ENCODE results near the gene DLG1.

DLG1 gene

GRCh38 chr3:197026481-197026866, 271.9 kb downstream of the DLG1 start:
- no peak for DNase-seq

- DNase-seq: no peak
These were observed 272.5 kb downstream of the DLG1 start for GRCh38 chr3:197025736-197026480.

GRCh38 chr3:197024881-197025735, 273.3 kb downstream of the DLG1 start:
- DNase-seq: no peak

- no peak for DNase-seq
These were observed 274.3 kb downstream of the DLG1 start for GRCh38 chr3:197023998-197024651.

GRCh38 chr3:197023241-197023997, 275.0 kb downstream of the DLG1 start:
- peak; percentile 50 to 53 for DNase-seq

- DNase-seq: no peak
These were observed 275.8 kb downstream of the DLG1 start for GRCh38 chr3:197022405-197023231.

- DNase-seq: no peak
These were observed 276.5 kb downstream of the DLG1 start for GRCh38 chr3:197021729-197022404.

- no peak for DNase-seq
These were observed 277.2 kb downstream of the DLG1 start for GRCh38 chr3:197021231-197021630.

GRCh38 chr3:197019535-197019934, 278.9 kb downstream of the DLG1 start:
- DNase-seq: no peak

- DNase-seq: no peak
These were observed 279.4 kb downstream of the DLG1 start for GRCh38 chr3:197019021-197019420.

GRCh38 chr3:197017003-197017402, 281.4 kb downstream of the DLG1 start:
- DNase-seq: no peak

- no peak for DNase-seq
These were observed 282.3 kb downstream of the DLG1 start for GRCh38 chr3:197015790-197016736.

GRCh38 chr3:197014942-197015575, 283.4 kb downstream of the DLG1 start:
- no peak for DNase-seq

- no peak for DNase-seq
These were observed 284.4 kb downstream of the DLG1 start for GRCh38 chr3:197014024-197014423.

GRCh38 chr3:197012540-197012883, 285.9 kb downstream of the DLG1 start:
- DNase-seq: no peak

- DNase-seq: no peak
These were observed 286.5 kb downstream of the DLG1 start for GRCh38 chr3:197011780-197012539.

- peak in 1 of 2 experiments; percentile 55 for DNase-seq
These were observed 287.7 kb downstream of the DLG1 start for GRCh38 chr3:197010556-197011351.

GRCh38 chr3:197009532-197010019, 288.8 kb downstream of the DLG1 start:
- DNase-seq: no peak
